C4-2B (cell line): ENCODE data around the gene CPZ.

ENCODE experiments used
- CTCF ChIP-seq: fragments of 450-650 bp; conservative IDR thresholded peaks from 2 replicates; pipeline ENCODE4 v1.5.1; 2017; ENCODE audit warnings: mild to moderate bottlenecking
- ZFX ChIP-seq: fragments of 450-650 bp; IDR thresholded peaks from 2 replicates; pipeline ENCODE4 v1.6.1; 2017

GRCh38 chr4:8639777-8640720 lies 47.5 kb downstream of the CPZ start:
- TF ChIP-seq CTCF (no peak), ZFX (no peak)
